ENCODE data around the gene TMEM238. TPM values are rescaled to one million over a fixed set of nuclear protein-coding genes. Genes with fewer than 3 reads are reported as not detected.

TMEM238 gene
- polyA plus RNA-seq, 1 of the 3 experiments (the other 2 are of a cell fraction) = 0.12 TPM

GRCh38 chr19:55352549-55353145 lies 31.4 kb downstream of the TMEM238 start (continued):
- no peak for TF ChIP-seq PBX3 (IDR thresholded peaks at IDR 0.05)
- no peak for TF ChIP-seq ZBTB33 (IDR thresholded peaks at IDR 0.05; ENCODE audit: borderline replicate concordance, low read depth)
- TF ChIP-seq ELF1 (IDR thresholded peaks at IDR 0.05) = no peak
- no peak for TF ChIP-seq SMC3 (IDR thresholded peaks at IDR 0.05; ENCODE audit: low read depth, low read length)
- no peak for TF ChIP-seq EP300 (IDR thresholded peaks at IDR 0.05; ENCODE audit: borderline replicate concordance in 1 of 2, low read depth in 1 of 2, low read length in 1 of 2)
- no peak for TF ChIP-seq RFX5 (IDR thresholded peaks at IDR 0.05; ENCODE audit: low read length)
- no peak for TF ChIP-seq SIN3A (IDR thresholded peaks at IDR 0.05; ENCODE audit: borderline replicate concordance, low read depth, low read length)
- TF ChIP-seq REST (IDR thresholded peaks at IDR 0.05; ENCODE audit: low read depth, low read length) = no peak
- TF ChIP-seq MAX (IDR thresholded peaks at IDR 0.05; ENCODE audit: low read depth) = no peak

- no peaks in the 10 kb centered on the region for H4K20me1 ChIP-seq (ENCODE audit: insufficient read depth)
- DNase-seq = no peak
- whole genome bisulfite sequencing (ENCODE audit: low lambda C conversion rate) = 83% methylated on average over 4 of the region's 6 CpGs
Observed at GRCh38 chr19:55352040-55352439, 32.1 kb downstream of the TMEM238 start.

More at GRCh38 chr19:55352040-55352439, 32.1 kb downstream of the TMEM238 start:
- Histone ChIP-seq H3K4me2 (no peak overlapping the region), H3K79me2 (ENCODE audit: insufficient read depth) (no peaks in the 10 kb centered on the region), H3K9ac (no peak overlapping the region), H3K4me3 (ENCODE audit: low read depth in 2 of 2, low read length in 1 of 2) (no peak overlapping the region), H3K36me3 (replicated peaks in 1 of 2; ENCODE audit: control insufficient read depth in 1 of 2, insufficient read depth in 2 of 2, low read length in 1 of 2) (no peaks in the 10 kb centered on the region), H3K9me2 (no peaks in the 10 kb centered on the region), H2AFZ (ENCODE audit: low read depth) (no peak overlapping the region), H3F3A (replicated peaks; ENCODE audit: insufficient read depth) (peaks cover 15% of the 10 kb centered on the region), H3K27ac (ENCODE audit: low read depth in 2 of 2, low read length in 1 of 2) (no peak overlapping the region), H3K4me1 (ENCODE audit: control insufficient read depth in 1 of 2, insufficient read depth in 2 of 2, low read depth in 1 of 2, low read length in 1 of 2) (peaks cover 0 to 17% of the 10 kb centered on the region in 2 experiments; a peak in 1 of 4 replicates), H3K9me3 (no peaks in the 10 kb centered on the region), H3K27me3 (ENCODE audit: insufficient read depth) (peaks cover 38% of the 10 kb centered on the region)
- POLR2A ChIA-PET = interaction anchor here (1.6 kb wide), 1 partner anchor 13 kb away, joined by 7 read pairs; the partner anchor contains the start of gene KMT5C
- CTCF ChIA-PET = interaction anchor here (1.0 to 2.5 kb wide), 4 partner anchors 11 to 50 kb away, joined by 3 to 9 read pairs (median 4); partner anchors contain the start of genes KMT5C and TMEM238
- TF ChIP-seq JUND (IDR thresholded peaks at IDR 0.05) = no peak
- no peak for TF ChIP-seq RCOR1 (IDR thresholded peaks at IDR 0.05; ENCODE audit: low read length)
- TF ChIP-seq NRF1 (IDR thresholded peaks at IDR 0.05; ENCODE audit: low read depth, low read length) = no peak
- no peak for TF ChIP-seq NFIC (IDR thresholded peaks at IDR 0.05; ENCODE audit: borderline replicate concordance)
